Activated CD8-positive, alpha-beta memory T cell treated with anti-CD3 and anti-CD28 coated beads for 4 hours (primary cell): Measurements from ENCODE around the gene GBX1.

Experiments used
- DNase-seq, 2 donors: peaks; one replicate each; pipeline ENCODE4 v3.0.0-alpha.2; 2020; ENCODE audit warnings: low read depth in 2 of 2

The GBX1 gene

GRCh38 chr7:151167197-151167961 is at the start of gene GBX1:
GBX1 (minus strand) TSS chr7:151167694; CDS start chr7:151167548, 146 bp downstream.
- DNase-seq = no peak

GRCh38 chr7:151215396-151215795 is 47.9 kb upstream of the GBX1 start:
- no peak for DNase-seq

GRCh38 chr7:151213826-151214225 is 46.3 kb upstream of the GBX1 start:
- no peak for DNase-seq

- no peak for DNase-seq
Observed at GRCh38 chr7:151212626-151213025, 45.1 kb upstream of the GBX1 start.

GRCh38 chr7:151211155-151211772 is 43.8 kb upstream of the GBX1 start:
- DNase-seq = no peak

- DNase-seq = no peak
Observed at GRCh38 chr7:151210087-151210854, 42.8 kb upstream of the GBX1 start, which contains the start of gene H2BK1. H2BK1 (minus strand) TSS chr7:151210488; CDS start chr7:151210318, 170 bp downstream.

- no peak for DNase-seq
Observed at GRCh38 chr7:151209588-151209987, 42.1 kb upstream of the GBX1 start.

- no peak for DNase-seq
Observed at GRCh38 chr7:151208253-151208862, 40.9 kb upstream of the GBX1 start.

GRCh38 chr7:151207804-151208203 is 40.3 kb upstream of the GBX1 start:
- no peak for DNase-seq

- DNase-seq = no peak
Observed at GRCh38 chr7:151207315-151207714, 39.8 kb upstream of the GBX1 start.

GRCh38 chr7:151206914-151207313 is 39.4 kb upstream of the GBX1 start:
- no peak for DNase-seq

- no peak for DNase-seq
Observed at GRCh38 chr7:151205730-151206129, 38.2 kb upstream of the GBX1 start.

- DNase-seq = no peak
Observed at GRCh38 chr7:151204383-151205032, 37.0 kb upstream of the GBX1 start.

GRCh38 chr7:151202836-151203235 is 35.3 kb upstream of the GBX1 start:
- DNase-seq = no peak

- no peak for DNase-seq
Observed at GRCh38 chr7:151201751-151202150, 34.3 kb upstream of the GBX1 start.

GRCh38 chr7:151201344-151201743 is 33.9 kb upstream of the GBX1 start:
- no peak for DNase-seq

- DNase-seq = no peak
Observed at GRCh38 chr7:151198945-151199848, 31.7 kb upstream of the GBX1 start.

GRCh38 chr7:151197932-151198331 is 30.4 kb upstream of the GBX1 start:
- no peak for DNase-seq

- DNase-seq = no peak
Observed at GRCh38 chr7:151195616-151196450, 28.3 kb upstream of the GBX1 start.

- DNase-seq = no peak
Observed at GRCh38 chr7:151194188-151194587, 26.7 kb upstream of the GBX1 start.
